ENCODE results near the gene CTRB2.

CTRB2 gene

DNA sequence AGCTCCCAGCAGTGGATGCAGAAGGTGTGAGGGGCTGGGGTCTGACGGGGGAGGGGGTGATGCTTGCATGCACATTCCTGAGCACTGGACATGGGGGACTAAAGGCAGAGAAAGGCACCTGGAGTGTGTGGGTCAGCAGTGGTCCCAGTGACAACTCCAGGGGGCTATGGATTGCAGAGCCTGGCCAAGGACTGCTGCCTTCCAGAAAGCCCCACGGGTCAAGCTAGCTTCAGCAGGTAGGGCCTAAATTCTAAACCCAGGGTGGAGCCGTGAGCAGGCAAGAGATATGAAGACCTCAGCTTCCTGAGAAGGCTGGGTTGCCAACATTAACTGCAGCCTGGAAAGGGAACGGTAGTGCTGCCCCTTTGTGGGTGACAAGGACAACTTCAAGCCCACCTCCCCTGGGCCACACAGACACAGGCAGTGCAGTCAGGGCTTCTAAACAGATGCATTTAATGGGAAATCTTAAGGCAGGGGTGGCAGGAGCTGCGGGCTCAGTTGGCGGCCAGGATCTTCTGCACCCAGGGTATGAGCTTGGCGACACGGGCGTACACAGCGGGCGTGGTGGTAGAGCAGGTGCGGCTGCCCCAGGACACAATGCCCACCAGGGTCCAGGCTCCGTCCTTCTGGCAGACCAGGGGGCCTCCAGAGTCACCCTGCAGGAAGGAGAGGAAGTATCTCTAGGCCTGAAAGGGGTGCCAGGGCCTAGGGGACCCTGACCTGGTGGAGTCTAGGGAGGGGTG, 3.1 kb downstream of the CTRB2 start:
- DNase-seq = no peak

DNA sequence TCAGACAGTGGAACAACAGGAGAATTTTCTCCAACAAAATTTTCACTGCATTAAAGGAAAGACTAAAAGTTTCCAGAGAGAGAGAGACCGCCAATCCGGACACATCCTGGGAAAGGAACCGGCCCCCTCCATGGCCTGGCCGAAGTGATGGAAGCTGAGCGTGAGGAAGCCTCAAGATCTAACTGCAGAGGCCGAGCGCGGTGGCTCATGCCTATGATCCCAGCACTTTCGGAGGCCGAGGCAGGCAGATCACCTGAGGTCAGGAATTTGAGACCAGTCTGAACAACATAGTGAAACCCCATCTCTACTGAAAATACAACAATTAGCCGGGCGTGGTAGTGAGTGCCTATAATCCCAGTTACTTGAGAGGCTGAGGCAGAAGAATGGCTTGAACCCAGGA, 3.9 kb downstream of the CTRB2 start:
- DNase-seq = no peak

DNA sequence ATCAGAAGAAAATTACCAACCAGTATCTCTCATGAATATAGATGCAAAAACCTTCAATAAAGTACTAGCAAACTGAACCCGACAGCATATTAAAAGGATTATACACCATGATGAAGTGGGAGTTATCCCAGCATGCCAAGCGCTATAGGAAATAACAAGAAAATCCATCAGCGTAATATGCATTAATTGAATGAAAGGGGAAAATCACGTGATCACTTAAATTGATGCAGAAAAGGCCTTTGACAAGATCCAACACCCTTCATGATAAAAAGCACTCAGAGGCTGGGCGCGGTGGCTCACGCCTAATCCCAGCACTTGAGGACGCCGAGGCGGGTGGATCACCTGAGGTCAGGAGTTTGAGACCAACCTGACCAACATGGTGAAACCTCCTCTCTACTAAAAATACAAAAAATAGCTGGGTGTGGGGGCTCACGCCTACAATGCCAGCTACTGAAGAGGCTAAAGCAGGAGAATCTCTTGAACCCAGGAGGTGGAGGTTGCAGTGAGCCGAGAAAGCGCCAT, 4.8 kb downstream of the CTRB2 start:
- DNase-seq = no peak

DNA sequence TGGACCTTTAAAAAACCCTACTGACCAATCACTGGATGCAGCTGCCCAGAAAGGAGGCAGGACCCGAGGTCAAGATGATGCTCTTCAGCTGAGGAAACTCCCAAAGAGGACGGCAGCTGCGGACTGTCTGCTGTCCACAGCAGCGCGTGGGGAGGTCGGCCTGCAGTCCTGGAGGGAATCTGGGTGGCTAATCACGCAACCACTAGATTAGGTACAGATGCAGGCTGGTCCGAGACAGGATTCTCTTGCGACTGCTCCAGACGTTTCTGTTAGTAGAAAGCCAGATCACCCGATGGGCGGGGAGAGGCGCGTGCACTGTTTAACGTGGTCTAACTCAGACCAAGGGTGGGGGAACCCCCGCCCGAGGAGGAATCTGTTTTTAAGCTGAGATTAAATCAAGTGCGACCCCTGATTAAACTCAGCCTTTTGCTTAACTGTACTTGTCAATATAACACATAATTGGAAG, 8.8 kb downstream of the CTRB2 start:
- no peak for DNase-seq

DNA sequence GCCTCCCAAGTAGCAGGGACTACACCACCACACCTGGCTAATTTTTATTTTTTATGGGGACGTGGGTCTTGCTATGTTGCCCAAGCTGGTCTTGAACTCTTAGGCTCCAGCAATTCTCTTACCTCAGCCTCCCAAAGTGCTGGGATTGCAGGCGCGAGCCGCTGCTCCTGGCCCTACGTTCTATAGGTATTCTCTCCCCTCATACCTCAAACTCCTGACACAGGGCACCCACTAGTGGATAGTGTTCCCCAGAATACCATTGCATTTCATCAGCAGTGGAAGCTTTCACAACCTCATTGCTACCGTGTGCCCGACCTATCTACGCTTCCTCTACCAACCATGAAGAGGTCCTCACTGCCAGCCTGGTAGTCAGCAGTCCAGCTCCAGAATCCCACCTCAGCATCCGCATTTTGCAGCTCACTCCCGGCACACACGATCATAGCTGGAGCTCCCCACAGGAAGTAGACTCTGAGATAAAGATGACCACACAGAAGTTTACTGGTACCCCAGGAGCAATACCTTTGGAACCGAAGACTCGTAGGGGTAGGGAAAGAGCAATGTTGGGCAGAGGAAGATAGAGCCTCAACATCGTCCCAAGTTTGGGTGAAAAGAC, 9.3 kb downstream of the CTRB2 start:
- no peak for DNase-seq

DNA sequence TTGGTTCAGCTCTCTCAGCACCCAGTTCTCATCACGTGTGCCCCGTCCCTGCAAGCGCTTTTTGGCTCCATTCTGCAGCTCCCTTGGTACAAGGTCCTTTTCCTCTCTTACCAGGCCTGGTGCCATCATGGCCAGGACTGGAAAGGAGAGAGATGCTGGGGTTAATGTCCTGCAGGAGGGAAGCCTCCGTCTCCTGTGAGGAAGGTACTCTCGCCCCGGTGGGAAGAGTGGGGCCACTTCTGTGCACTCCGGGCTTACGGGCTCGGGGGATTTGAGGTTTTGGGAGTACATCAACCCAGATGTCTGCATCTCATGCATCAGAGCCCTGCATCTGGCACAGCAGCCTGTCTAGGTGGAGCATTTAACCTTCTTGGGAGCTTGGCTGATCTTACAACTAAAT, 10.1 kb downstream of the CTRB2 start:
- no peak for DNase-seq

DNA sequence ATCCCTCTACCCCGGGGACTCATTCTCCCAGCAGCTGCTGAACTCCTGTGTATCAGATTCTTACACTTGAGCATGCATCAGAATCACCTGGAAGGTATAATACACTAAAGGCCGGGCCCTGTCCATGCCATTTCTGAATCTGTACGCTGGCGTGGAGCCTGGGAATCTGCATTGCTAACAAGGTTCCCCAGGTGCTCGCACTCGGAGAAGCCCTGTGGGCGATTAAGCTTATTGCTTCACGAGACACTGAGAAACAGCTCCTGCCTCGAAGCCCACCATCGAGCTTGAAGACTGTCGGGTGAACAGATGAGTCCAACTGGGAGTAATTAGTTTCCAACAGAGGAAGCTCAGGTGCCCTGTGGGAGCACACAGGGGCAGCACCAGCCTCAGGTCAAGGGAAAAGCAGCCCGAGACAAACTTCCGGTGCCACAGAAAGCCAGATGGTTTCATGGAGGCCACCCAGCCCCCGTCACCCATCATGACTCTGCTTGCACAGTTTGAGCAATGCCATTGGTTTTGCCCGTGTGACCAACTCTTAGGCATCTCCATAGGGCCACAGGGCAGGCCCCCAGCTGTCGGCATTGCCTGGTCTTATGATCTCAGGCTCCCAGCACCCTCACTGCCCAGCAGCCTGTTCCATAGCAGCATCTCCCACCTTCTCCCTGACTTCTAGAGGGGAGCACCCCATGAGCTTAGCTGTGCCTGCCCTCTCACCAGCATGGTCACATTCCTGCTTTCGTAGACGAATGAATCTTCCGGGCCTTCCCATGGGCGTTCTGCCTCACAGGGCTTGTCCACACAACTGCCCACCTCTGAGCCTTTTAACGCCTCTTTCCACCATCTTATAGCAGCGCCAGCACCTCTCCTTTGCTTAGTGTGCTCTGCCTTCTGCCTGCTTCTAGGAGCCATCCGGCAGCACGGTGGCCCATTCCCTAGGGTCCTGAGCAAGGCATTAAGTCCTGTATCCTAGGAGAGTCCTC, 10.9 kb downstream of the CTRB2 start:
- no peak for DNase-seq

DNA sequence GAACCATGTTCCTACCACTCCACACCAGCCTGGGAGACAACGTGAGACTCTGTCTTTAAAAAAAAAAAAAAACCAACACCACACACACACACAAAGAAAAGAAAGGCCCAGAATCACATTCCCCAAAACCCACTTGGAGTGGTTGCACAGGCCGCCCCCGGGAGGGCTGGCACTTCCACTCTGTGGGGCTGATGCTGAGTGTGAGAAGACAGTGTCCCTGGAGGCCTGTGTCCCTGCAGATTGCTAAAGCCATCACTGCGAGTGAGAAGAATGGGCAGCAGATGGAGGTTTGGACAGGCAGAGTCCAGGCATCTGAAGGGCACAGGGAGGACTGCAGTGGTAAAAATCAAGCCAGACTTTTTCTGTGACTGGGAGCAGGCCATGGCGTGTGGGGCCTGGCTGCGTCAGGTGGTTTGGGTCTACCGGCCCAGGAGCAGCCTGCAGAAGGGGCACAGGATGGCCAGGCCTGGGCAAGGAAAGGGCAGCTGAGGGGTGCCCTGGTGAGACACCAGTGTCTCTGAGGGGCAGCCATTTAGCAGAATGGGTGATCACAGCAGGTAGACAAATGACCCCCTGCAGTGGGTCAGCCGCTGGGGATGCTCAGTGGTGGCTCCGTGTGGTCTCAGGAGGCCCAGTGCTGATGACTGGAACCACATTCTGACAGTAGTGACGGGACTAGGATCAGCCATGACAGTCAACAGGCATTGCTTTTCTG, 13.1 kb downstream of the CTRB2 start:
- DNase-seq = no peak

DNA sequence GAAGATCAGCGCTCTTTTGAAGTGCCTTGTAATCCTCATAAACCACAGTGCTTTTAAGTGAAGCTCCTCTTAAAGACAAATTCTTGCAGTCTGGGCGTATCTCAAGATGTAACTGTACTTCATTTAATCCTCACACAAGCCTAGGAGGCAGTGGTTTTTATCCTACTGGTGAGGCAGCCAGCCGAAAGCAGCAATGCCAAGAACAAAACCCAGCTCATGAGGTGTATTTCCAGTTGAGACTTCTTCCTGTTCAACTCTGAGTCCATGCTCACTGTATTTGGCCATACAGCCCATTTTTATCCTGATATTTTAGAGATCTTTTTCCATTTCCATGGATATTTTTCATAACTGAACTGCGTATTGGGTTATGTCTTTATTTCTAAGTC, 13.7 kb downstream of the CTRB2 start:
- DNase-seq = no peak

DNA sequence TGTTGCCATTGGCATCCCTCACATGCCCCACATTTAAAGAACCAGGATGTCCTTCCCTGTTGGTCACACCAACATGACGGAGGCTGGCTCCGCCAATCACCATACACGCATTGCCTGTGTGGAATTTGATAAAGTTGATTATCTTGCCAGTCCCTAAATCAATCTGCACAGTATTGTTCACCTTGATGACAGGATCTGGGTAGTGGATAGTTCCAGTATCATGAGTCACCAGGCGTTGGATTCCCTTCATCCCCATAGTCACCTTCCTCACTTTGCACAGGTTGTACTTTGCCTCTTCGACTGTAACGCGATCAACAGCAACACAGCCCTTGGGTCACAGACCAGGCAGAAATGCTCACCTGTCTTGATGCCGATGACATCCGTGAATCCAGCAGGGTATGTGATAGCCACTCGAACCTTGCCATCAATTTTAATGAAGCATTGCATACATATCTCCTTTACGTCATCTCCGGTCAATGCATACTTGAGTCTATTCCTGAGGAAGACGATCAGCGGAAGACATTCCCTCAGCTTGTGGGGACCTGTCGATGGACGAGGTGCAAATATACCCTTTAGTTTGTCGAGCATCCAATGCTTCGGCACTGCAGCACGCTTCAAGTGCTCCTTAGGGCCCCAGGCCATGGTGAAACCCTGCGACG, 14.2 kb downstream of the CTRB2 start:
- DNase-seq = no peak

DNA sequence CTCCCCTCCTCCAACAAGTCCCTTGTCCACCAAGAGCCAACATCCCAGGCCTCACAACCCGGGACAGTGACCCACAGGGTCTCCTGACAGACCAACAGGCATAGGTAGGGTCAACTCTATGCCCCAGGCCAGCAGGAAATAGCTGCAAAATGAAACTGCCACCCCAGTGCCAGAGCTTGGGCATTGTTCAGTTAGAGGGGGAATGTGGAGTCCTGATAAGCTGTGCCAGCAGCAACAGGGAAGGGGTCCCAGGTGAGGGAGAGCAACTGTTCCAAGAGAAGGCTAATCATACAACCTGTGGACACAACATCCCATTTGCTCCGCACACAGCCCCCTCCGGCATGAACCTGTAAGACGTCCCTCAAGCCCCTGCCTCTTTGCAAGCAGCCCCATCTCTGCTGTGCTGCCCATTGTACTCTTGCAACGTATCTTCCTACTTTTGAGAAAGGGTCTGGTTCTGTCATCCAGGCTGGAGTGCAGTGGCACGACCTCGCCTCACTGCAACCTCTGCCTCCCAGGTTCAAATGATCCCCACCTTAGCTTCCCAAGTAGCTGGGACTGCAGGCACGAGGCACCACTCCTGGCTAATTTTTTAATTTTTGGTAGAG, 17.2 kb downstream of the CTRB2 start:
- DNase-seq = no peak

DNA sequence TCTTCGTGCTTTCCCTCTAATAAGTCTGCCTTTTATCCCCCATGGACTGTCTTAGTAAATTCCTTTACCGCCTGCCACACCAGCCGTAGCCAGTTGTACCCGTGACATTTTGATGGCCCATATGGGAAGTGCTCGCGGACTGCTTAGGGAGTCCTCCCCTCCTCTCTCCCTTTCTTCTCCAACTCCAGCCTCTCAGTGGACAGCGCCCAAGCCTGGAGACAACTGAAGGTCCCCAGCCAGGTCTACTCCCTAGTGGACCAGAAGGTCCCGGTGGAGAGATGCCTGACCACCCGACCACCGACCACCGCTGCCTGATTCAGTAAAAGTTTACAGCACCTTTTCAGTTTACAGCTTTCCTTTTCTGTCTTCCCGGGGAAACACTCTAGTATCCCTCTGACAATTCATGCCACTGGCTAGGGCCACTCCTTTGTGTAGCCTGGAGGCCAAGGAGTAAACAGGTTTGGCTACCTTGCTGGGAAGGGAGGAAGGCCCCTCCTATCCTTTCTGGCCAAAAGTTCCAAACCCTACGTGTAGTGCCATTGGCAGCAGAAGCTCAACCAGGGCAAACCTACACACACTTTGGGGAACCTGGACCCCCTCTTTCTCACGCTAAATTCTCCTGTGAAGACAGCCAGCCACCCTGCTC, 18.0 kb downstream of the CTRB2 start:
- no peak for DNase-seq

DNA sequence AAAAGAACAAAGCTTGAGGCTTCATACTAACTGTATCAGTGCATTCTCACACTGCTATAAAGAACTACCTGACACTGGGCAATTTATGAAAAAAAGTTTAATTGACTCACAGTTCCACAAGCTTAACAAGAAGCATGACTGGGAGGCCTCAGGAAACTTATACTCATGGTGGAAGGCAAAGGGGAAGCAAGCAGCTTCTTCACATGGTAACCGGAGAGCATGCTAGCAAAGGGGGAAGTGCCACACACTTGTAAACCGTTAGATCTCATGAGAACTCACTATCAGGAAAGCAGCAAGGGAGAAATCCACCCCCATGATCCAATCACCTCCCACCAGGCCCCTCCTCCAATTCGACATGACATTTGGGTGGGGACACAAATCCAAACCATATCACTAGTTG, 25.3 kb downstream of the CTRB2 start:
- DNase-seq = no peak

DNA sequence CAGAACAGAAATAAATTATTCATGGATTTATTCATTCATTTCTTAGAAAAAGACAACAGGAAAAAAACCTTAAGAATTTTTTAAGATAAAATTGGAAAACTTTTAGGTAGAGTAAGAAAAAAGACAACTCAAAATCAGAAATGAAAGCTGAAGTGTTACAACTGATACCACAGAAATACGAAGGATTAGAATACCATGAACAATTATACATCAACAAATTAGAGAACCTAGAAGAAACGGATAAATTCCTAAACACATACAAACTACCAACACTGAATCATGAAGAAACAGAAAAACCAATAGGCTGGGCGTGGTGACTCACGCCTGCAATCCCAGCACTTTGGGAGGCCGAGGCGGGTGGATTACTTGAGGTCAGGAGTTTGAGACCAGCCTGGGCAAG, 27.8 kb downstream of the CTRB2 start:
- no peak for DNase-seq

DNA sequence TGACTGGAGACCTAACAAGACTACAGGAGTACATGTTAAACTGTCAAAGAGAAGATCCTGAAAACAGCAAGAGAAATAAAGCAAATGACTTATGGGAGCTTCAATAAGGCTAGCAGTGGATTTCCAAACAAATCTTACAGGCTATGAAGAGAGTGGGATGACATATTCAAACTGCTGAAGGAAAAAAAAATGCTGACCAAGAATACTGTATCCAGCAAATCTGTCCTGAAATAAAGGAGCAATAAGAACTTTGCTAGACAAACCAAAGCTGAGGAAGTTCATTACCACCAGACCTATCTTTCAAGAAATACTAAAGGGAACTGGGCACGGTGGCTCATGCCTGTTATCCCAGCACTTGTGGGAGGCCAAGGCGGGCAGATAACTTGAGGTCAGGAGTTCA, 30.0 kb downstream of the CTRB2 start:
- DNase-seq = no peak

DNA sequence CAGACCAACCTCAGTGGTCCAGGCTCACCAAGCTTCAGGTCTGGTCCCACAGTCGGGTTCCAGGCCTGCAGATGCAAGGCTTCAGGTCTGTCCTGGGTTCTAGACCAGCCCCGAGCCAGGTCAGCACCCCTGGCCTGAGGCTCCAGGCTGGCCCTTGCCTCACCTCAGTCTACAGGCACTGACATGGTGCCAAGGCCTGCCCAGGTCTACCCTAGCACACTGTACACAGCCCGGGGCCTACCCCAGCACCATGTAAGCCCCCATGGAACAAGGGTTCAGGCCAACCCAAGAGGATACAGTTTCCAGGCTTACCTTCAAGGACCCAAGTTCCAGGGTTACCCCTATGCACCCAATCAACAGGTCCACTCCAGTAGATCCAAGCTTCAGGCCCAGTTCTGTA, 31.9 kb downstream of the CTRB2 start:
- DNase-seq = no peak

DNA sequence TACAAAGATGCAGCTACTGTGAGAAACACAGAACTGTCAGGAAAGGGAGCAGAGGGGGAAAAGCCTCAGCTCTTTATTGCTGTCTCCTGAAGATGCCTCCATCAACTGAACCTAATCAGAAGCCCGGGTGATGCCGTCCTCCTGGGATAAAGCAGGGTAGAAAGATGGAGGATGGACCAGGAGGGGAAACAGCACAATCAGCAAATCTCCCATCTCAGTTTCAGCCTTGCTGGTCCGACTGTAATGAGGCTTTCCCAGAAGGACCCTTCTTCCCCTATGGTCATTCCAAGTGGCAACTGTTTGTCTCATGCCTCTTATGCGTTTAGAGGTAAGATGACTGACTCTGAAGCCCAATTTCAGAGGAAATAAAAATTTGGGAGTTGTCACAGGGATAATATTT, 34.4 kb downstream of the CTRB2 start:
- no peak for DNase-seq

DNA sequence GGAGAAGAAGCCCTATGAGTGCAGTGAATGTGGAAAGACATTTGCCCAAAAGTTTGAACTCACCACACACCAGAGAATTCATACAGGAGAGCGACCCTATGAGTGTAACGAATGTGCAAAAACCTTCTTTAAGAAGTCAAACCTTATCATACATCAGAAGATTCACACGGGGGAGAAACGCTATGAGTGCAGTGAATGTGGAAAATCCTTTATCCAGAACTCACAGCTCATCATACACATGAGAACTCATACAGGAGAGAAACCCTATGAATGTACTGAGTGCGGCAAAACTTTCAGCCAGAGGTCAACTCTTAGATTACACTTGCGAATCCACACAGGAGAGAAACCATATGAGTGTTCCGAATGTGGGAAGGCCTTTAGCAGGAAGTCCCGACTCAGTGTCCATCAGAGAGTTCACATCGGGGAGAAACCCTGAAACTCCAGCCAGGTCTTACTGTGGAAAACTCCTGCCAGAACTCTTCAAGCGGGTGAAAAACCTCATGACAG, 37.0 kb downstream of the CTRB2 start:
- no peak for DNase-seq

DNA sequence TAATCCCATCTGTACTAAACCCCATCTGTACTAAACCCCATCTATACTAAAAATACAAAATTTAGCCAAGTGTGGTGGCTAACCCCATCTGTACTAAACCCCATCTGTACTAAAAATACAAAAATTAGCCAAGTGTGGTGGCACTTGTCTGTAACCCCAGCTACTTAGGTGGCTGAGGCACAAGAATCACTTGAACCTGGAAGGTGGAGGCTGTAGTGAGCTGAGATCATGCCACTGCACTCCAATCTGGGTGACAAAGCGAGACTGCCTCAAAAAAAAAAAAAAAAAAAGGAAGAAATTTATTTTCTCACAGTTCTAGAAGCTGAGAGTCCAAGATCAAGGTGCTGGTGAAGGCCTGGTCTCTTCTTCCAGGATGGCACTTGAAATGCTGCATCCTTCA, 46.6 kb downstream of the CTRB2 start:
- no peak for DNase-seq
